ENCODE results near the gene STK24.

DNA sequence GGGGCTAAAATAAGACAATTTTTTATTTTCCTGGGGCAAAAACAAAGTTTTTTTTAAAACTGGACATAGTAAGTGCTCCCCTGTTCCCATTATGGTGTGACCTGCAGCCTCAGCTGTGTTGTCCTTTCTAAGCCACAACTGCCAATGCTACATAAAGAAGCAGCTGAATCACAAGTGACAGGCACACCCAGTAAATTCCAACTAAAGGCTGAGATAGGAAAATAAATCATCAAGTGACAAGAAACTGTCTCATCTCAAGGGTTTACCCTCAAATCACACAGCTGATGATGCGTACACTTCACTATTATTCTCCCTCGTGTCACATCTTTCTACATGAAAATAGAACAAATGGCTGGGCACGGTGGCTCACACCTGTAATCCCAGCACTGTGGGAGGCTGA, 28.7 kb downstream of the STK24 start:
- TF ChIP-seq, protein P1, sequence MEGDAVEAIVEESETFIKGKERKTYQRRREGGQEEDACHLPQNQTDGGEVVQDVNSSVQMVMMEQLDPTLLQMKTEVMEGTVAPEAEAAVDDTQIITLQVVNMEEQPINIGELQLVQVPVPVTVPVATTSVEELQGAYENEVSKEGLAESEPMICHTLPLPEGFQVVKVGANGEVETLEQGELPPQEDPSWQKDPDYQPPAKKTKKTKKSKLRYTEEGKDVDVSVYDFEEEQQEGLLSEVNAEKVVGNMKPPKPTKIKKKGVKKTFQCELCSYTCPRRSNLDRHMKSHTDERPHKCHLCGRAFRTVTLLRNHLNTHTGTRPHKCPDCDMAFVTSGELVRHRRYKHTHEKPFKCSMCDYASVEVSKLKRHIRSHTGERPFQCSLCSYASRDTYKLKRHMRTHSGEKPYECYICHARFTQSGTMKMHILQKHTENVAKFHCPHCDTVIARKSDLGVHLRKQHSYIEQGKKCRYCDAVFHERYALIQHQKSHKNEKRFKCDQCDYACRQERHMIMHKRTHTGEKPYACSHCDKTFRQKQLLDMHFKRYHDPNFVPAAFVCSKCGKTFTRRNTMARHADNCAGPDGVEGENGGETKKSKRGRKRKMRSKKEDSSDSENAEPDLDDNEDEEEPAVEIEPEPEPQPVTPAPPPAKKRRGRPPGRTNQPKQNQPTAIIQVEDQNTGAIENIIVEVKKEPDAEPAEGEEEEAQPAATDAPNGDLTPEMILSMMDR (conservative IDR thresholded peaks at IDR 0.05; ENCODE audit: low read depth, low read length), result no peak
- TF ChIP-seq RFX5 (IDR thresholded peaks at IDR 0.05; ENCODE audit: low read depth, low read length), result no peak
- no peak for TF ChIP-seq FOS (IDR thresholded peaks at IDR 0.05; ENCODE audit: low read depth, low read length)
- no peak for TF ChIP-seq MXI1 (IDR thresholded peaks at IDR 0.05; ENCODE audit: borderline replicate concordance, low read depth, low read length)
